ENCODE results near the gene S100G. TPM values are rescaled to one million over a fixed set of nuclear protein-coding genes. Genes with fewer than 3 reads are reported as not detected.

Gene S100G
- total and polyA plus RNA-seq, 7 experiments from 2014 or later: not detected

DNA sequence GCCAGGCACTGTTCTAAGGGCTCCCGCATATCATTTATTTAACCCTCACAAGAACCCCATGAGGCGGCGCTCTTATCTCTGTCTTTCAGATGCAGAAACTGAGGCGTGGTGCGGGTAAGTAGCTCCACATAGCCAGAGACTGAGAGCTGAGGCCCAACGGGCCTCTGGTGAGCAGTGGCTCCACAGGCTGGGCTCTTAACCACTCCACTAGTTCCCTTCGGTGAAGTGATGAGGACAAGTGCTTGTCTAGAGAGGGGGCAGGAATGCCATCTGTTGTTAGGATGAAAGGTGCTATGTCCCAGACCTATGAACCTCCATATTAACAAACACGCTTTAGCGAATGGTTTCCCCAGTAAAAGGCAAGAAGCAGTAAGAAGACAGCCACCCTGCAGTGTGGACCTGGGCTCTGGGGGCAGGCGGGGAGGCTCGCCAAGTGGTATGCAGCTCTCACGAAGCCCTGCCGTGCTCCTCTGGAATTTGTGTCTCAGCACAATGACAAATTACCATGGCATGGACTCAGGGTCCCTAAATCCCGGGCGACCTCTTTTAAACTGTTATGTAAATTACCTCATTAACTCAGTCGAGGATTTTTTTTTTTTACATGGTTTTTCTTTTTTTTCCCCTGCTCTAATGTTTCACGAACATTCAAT is 20.9 kb upstream of the S100G start:
- intact Hi-C loops (cut with micrococcal nuclease): no loop called here
- Histone ChIP-seq H3K36me3 (ENCODE audit: control insufficient read depth in 2 of 3, insufficient read depth in 3 of 3, low read length in 3 of 3) (no peaks in the 10 kb centered on the region), H3K4me1 (ENCODE audit: control insufficient read depth in 2 of 2, insufficient read depth in 2 of 2, low read length in 2 of 2) (no peaks in the 10 kb centered on the region), H3K4me3 (ENCODE audit: low read length) (no peak overlapping the region), H3K27me3 (ENCODE audit: control insufficient read depth in 2 of 2, insufficient read depth in 2 of 2, low read length in 2 of 2) (no peaks in the 10 kb centered on the region), H3K27ac (ENCODE audit: low read depth, low read length) (no peak overlapping the region), H3K9me3 (ENCODE audit: control insufficient read depth in 2 of 3, low read length in 3 of 3) (no peaks in the 10 kb centered on the region)
- H3K4me1 Mint-ChIP-seq: peaks cover 0 to 5% (median 4%) of the 10 kb centered on the region in 7 donors
- CTCF ChIA-PET: no interaction called here
- peak overlapping the region in 1 of 9 donors; percentile 47 for H3K27ac Mint-ChIP-seq
- H3K4me3 Mint-ChIP-seq: no peak overlapping the region
- POLR2A ChIA-PET: no interaction called here
- peaks cover 0 to 14% (median 4%) of the 10 kb centered on the region in 5 donors for H3K36me3 Mint-ChIP-seq
- DNase-seq (no peak), ATAC-seq (no peak)
- no peaks in the 10 kb centered on the region for H3K27me3 Mint-ChIP-seq
- H3K9me3 Mint-ChIP-seq: peaks cover 0 to 2% (median 0%) of the 10 kb centered on the region in 11 donors

DNA sequence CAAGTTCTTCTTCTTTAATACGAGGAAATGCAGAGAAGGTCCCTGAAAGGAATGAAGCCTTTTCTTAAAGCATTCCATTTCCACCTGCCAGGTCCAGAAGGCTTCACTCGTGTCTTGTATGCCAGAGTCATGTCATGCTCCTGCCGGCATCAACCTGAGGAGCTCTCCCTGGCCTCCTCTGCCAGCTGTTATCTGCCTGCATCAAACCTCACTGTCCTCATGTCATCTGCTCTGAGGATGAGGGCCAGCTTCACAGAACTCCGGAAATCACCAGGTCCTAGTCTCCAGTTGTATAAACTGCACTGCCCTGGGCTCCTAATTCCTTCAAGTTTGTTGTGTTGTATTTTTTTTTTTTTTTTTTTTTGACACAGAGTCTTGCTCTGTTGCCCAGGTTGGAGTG is 20.0 kb upstream of the S100G start:
- peaks cover 0 to 2% (median 0%) of the 10 kb centered on the region in 11 donors for H3K9me3 Mint-ChIP-seq
- no peak for ATAC-seq

DNA sequence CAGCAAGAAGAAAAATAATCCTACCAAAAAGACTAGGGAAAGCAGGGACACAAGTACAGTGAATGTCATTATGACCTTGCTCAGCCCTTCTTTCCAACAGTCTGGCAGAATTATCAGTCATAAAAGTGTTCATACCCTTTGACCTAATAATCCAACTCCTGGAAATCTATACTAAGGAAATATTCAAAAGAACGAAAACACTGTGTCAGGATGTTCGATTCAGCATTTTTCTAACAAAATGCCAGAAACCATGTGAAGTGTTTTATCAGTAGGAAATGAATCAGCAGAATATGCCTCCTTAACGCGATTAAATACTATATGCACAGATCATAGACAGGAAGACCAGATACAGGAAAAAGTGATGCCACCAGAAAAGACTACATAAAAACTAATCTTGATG is 16.2 kb upstream of the S100G start:
- peaks cover 0 to 2% (median 0%) of the 10 kb centered on the region in 11 donors for H3K9me3 Mint-ChIP-seq
- peak overlapping the region in 1 of 9 donors; percentile 9 for H3K27ac Mint-ChIP-seq
- H3K9me3 ChIP-seq (ENCODE audit: control insufficient read depth in 2 of 3, low read length in 3 of 3): no peaks in the 10 kb centered on the region
- no peak overlapping the region for H3K4me3 ChIP-seq (ENCODE audit: low read length)
- H3K27ac ChIP-seq (ENCODE audit: low read depth, low read length): no peak overlapping the region
- no peak overlapping the region for H3K4me3 Mint-ChIP-seq
- intact Hi-C loops (cut with micrococcal nuclease): loop anchor here in 1 of 2 donors (10.0 kb wide), 1 partner anchor 49 kb away; no protein-coding TSS in a partner anchor
- ATAC-seq (no peak), DNase-seq (no peak)
- H3K36me3 Mint-ChIP-seq: peaks cover 0 to 9% (median 4%) of the 10 kb centered on the region in 5 donors
- no peaks in the 10 kb centered on the region for H3K27me3 ChIP-seq (ENCODE audit: control insufficient read depth in 2 of 2, insufficient read depth in 2 of 2, low read length in 2 of 2)
- POLR2A ChIA-PET: no interaction called here
- no peaks in the 10 kb centered on the region for H3K4me1 ChIP-seq (ENCODE audit: control insufficient read depth in 2 of 2, insufficient read depth in 2 of 2, low read length in 2 of 2)
- peaks cover 0 to 8% (median 5%) of the 10 kb centered on the region in 7 donors for H3K4me1 Mint-ChIP-seq
- CTCF ChIA-PET: no interaction called here
- H3K36me3 ChIP-seq (ENCODE audit: control insufficient read depth in 2 of 3, insufficient read depth in 3 of 3, low read length in 3 of 3): no peaks in the 10 kb centered on the region
- no peaks in the 10 kb centered on the region for H3K27me3 Mint-ChIP-seq

More for the DNA sequence above, 20.0 kb upstream of the S100G start:
- POLR2A ChIA-PET: no interaction called here
- peaks cover 0 to 14% (median 4%) of the 10 kb centered on the region in 5 donors for H3K36me3 Mint-ChIP-seq
- intact Hi-C loops (cut with micrococcal nuclease): loop anchor here in 1 of 2 donors (10.0 kb wide), 1 partner anchor 45 kb away; no protein-coding TSS in a partner anchor
- Histone ChIP-seq H3K27ac (ENCODE audit: low read depth, low read length) (no peak overlapping the region), H3K27me3 (ENCODE audit: control insufficient read depth in 2 of 2, insufficient read depth in 2 of 2, low read length in 2 of 2) (no peaks in the 10 kb centered on the region), H3K9me3 (ENCODE audit: control insufficient read depth in 2 of 3, low read length in 3 of 3) (no peaks in the 10 kb centered on the region), H3K4me1 (ENCODE audit: control insufficient read depth in 2 of 2, insufficient read depth in 2 of 2, low read length in 2 of 2) (no peaks in the 10 kb centered on the region), H3K36me3 (ENCODE audit: control insufficient read depth in 2 of 3, insufficient read depth in 3 of 3, low read length in 3 of 3) (no peaks in the 10 kb centered on the region), H3K4me3 (ENCODE audit: low read length) (no peak overlapping the region)
- no peaks in the 10 kb centered on the region for H3K27me3 Mint-ChIP-seq
- CTCF ChIA-PET: interaction anchor here (0.9 kb wide), 1 partner anchor 11 kb away, joined by 3 read pairs; no protein-coding TSS in a partner anchor
- H3K4me3 Mint-ChIP-seq: no peak overlapping the region
- peaks cover 0 to 8% (median 5%) of the 10 kb centered on the region in 7 donors for H3K4me1 Mint-ChIP-seq
- no peak for DNase-seq
- no peak overlapping the region for H3K27ac Mint-ChIP-seq

DNA sequence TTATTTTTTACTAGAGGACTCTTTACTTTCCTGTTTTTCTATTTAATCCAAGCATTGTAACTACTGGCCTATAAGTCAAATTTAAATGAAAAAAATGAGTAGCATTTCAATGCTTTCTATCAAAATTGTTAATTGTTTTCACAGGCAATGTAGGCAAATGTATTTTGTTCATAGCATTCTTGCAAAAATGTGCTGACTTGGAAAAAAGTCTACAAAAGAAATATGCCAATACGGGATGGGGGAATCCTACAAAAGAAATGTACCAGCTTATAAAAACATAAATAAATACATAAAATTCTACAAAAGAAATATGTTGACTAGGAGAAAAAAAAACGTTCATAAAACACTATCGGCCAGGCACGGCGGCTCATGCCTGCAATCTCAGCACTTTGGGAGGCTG is 14.9 kb upstream of the S100G start:
- H3K27ac Mint-ChIP-seq: peak overlapping the region in 1 of 9 donors; percentile 41
- no peaks in the 10 kb centered on the region for H3K4me1 ChIP-seq (ENCODE audit: control insufficient read depth in 2 of 2, insufficient read depth in 2 of 2, low read length in 2 of 2)
- no peak overlapping the region for H3K4me3 Mint-ChIP-seq
- H3K9me3 Mint-ChIP-seq: peaks cover 0 to 2% (median 0%) of the 10 kb centered on the region in 11 donors
- H3K9me3 ChIP-seq (ENCODE audit: control insufficient read depth in 2 of 3, low read length in 3 of 3): no peaks in the 10 kb centered on the region
- no peaks in the 10 kb centered on the region for H3K36me3 ChIP-seq (ENCODE audit: control insufficient read depth in 2 of 3, insufficient read depth in 3 of 3, low read length in 3 of 3)
- ChIA-PET CTCF (no interaction called here), POLR2A (no interaction called here)
- peaks cover 0 to 8% (median 5%) of the 10 kb centered on the region in 7 donors for H3K4me1 Mint-ChIP-seq
- intact Hi-C loops (cut with micrococcal nuclease): loop anchor here in 1 of 2 donors (10.0 kb wide), 1 partner anchor 50 kb away; no protein-coding TSS in a partner anchor
- no peak overlapping the region for H3K27ac ChIP-seq (ENCODE audit: low read depth, low read length)
- H3K27me3 ChIP-seq (ENCODE audit: control insufficient read depth in 2 of 2, insufficient read depth in 2 of 2, low read length in 2 of 2): no peaks in the 10 kb centered on the region
- ATAC-seq (no peak), DNase-seq (no peak)
- peaks cover 0 to 10% (median 2%) of the 10 kb centered on the region in 5 donors for H3K36me3 Mint-ChIP-seq
- no peaks in the 10 kb centered on the region for H3K27me3 Mint-ChIP-seq
- no peak overlapping the region for H3K4me3 ChIP-seq (ENCODE audit: low read length)

DNA sequence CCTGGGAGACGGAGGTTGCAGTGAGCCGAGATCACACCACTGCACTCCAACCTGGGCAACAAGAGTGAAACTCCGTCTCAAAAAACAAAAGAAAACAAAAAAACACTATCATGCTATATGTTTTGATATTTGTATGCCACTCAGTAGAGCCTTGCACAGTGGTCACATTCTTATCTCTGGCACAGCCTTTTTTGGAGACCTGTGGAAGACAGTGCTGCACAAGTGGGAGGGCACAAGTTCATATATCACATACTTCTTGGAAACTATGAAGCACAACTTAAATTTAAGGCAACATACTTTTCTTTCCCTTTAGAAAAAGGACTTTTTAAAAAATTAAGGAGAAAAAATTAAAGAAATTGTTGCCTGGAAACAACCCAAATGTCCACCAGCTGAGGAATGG is 14.4 kb upstream of the S100G start:
- Histone ChIP-seq H3K9me3 (ENCODE audit: control insufficient read depth in 2 of 3, low read length in 3 of 3) (no peaks in the 10 kb centered on the region), H3K4me1 (ENCODE audit: control insufficient read depth in 2 of 2, insufficient read depth in 2 of 2, low read length in 2 of 2) (no peaks in the 10 kb centered on the region), H3K27ac (ENCODE audit: low read depth, low read length) (no peak overlapping the region), H3K4me3 (ENCODE audit: low read length) (no peak overlapping the region), H3K36me3 (ENCODE audit: control insufficient read depth in 2 of 3, insufficient read depth in 3 of 3, low read length in 3 of 3) (no peaks in the 10 kb centered on the region), H3K27me3 (ENCODE audit: control insufficient read depth in 2 of 2, insufficient read depth in 2 of 2, low read length in 2 of 2) (no peaks in the 10 kb centered on the region)
- POLR2A ChIA-PET: no interaction called here
- CTCF ChIA-PET: no interaction called here
- intact Hi-C loops (cut with micrococcal nuclease): loop anchor here in 1 of 2 donors (10.0 kb wide), 1 partner anchor 51 kb away; no protein-coding TSS in a partner anchor
- Mint-ChIP-seq H3K36me3 (peaks cover 0 to 10% (median 2%) of the 10 kb centered on the region in 5 donors), H3K9me3 (peaks cover 0 to 2% (median 0%) of the 10 kb centered on the region in 11 donors), H3K27ac (no peak overlapping the region), H3K4me1 (peaks cover 0 to 8% (median 5%) of the 10 kb centered on the region in 7 donors), H3K4me3 (no peak overlapping the region), H3K27me3 (no peaks in the 10 kb centered on the region)
- no peak for ATAC-seq
- no peak for DNase-seq

DNA sequence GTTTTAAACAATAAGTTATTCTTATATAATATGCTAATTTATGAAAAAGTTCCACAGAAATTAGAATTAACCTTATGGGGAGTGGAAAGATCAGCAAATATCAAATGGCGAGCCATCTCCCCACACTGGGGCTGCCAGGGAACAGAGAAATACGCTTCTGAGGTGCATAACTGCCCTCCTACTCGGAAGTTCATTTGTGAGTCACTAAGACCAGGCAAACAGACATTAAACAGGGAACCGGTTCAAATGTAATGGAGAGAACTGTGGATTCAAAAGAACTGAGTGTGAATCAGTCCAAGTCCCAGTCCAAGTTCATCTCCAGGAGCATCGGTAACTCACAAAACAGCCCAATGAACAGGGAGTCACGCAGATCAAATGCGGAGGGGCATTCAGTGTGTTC is 11.4 kb upstream of the S100G start:
- Mint-ChIP-seq H3K27ac (no peak overlapping the region), H3K4me1 (peaks cover 0 to 8% (median 5%) of the 10 kb centered on the region in 7 donors), H3K36me3 (peaks cover 0 to 10% (median 2%) of the 10 kb centered on the region in 5 donors), H3K27me3 (no peaks in the 10 kb centered on the region), H3K4me3 (no peak overlapping the region), H3K9me3 (no peaks in the 10 kb centered on the region)
- CTCF ChIA-PET: no interaction called here
- intact Hi-C loops (cut with micrococcal nuclease): loop anchor here in 1 of 2 donors (10.0 kb wide), 1 partner anchor 54 kb away; no protein-coding TSS in a partner anchor
- no peaks in the 10 kb centered on the region for H3K4me1 ChIP-seq (ENCODE audit: control insufficient read depth in 2 of 2, insufficient read depth in 2 of 2, low read length in 2 of 2)
- H3K27me3 ChIP-seq (ENCODE audit: control insufficient read depth in 2 of 2, insufficient read depth in 2 of 2, low read length in 2 of 2): no peaks in the 10 kb centered on the region
- ATAC-seq (no peak), DNase-seq (no peak)
- H3K27ac ChIP-seq (ENCODE audit: low read depth, low read length): no peak overlapping the region
- H3K4me3 ChIP-seq (ENCODE audit: low read length): no peak overlapping the region
- POLR2A ChIA-PET: no interaction called here
- no peaks in the 10 kb centered on the region for H3K9me3 ChIP-seq (ENCODE audit: control insufficient read depth in 2 of 3, low read length in 3 of 3)
- no peaks in the 10 kb centered on the region for H3K36me3 ChIP-seq (ENCODE audit: control insufficient read depth in 2 of 3, insufficient read depth in 3 of 3, low read length in 3 of 3)
